GM19238 (cell line): ENCODE results near the gene PREX1.

Experiments
- DNase-seq: peaks from one replicate; pipeline ENCODE4 v3.0.0; 2011; ENCODE audit warnings: low spot score; ENCODE audit not compliant: insufficient read length

PREX1 gene

GRCh38 chr20:48736636-48737035, 91.2 kb downstream of the PREX1 start:
- no peak for DNase-seq

- no peak for DNase-seq
These were observed 91.6 kb downstream of the PREX1 start for GRCh38 chr20:48736231-48736630.

- DNase-seq: no peak
These were observed 92.7 kb downstream of the PREX1 start for GRCh38 chr20:48735112-48735511.

- no peak for DNase-seq
These were observed 93.6 kb downstream of the PREX1 start for GRCh38 chr20:48734104-48734749.

GRCh38 chr20:48733296-48733790, 94.5 kb downstream of the PREX1 start:
- no peak for DNase-seq

- no peak for DNase-seq
These were observed 95.5 kb downstream of the PREX1 start for GRCh38 chr20:48732081-48732829.

- no peak for DNase-seq
These were observed 96.3 kb downstream of the PREX1 start for GRCh38 chr20:48731536-48731935.

- DNase-seq: no peak
These were observed 96.8 kb downstream of the PREX1 start for GRCh38 chr20:48730977-48731376.

- DNase-seq: no peak
These were observed 98.3 kb downstream of the PREX1 start for GRCh38 chr20:48729538-48729937.

- DNase-seq: no peak
These were observed 99.6 kb downstream of the PREX1 start for GRCh38 chr20:48728042-48728825.

GRCh38 chr20:48727226-48727625, 100.6 kb downstream of the PREX1 start:
- no peak for DNase-seq

GRCh38 chr20:48725555-48725991, 102.2 kb downstream of the PREX1 start:
- no peak for DNase-seq

GRCh38 chr20:48724891-48725554, 102.8 kb downstream of the PREX1 start:
- no peak for DNase-seq

GRCh38 chr20:48724382-48724781, 103.4 kb downstream of the PREX1 start:
- no peak for DNase-seq

- no peak for DNase-seq
These were observed 104.2 kb downstream of the PREX1 start for GRCh38 chr20:48723308-48724264.

GRCh38 chr20:48722737-48723191, 105.0 kb downstream of the PREX1 start:
- no peak for DNase-seq

GRCh38 chr20:48722002-48722731, 105.6 kb downstream of the PREX1 start:
- DNase-seq: no peak

GRCh38 chr20:48721324-48722001, 106.3 kb downstream of the PREX1 start:
- DNase-seq: no peak
